Measurements from ENCODE around the gene TEFM.
"Not testable (repeated sequence)": the region's sequence is repeated elsewhere in the genome, so short reads cannot be mapped to it uniquely, and the experiment has no call there.

TEFM gene

DNA sequence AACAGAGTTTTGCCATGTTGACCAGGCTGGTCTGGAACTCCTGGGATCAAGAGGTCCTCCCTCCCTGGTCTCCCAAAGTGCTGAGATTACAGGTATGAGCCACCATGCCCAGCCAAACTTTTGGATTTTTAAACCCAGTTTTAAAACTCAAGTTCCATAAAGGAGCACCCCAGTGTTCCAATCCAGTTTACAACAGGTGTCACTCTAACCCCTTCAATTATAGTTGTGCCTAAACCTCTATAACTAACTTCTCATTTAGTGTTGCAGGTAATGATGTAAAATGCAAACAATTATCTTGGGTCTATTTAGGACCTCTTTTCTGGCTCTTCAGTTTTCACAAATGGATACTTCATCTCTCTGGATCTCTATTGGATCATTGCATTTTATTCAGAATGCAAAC, 7.9 kb upstream of the TEFM start:
- Histone ChIP-seq H3K79me2 (ENCODE audit: control insufficient read depth, insufficient read depth, low read length, poor library complexity) (no peaks in the 10 kb centered on the region), H3K9ac (ENCODE audit: low read length) (no peak overlapping the region), H3K4ac (ENCODE audit: low read depth, low read length) (no peak overlapping the region), H4K8ac (ENCODE audit: low read depth, low read length) (no peak overlapping the region), H3K4me3 (ENCODE audit: low read depth, low read length) (no peak overlapping the region), H3K36me3 (ENCODE audit: control insufficient read depth in 1 of 2, insufficient read depth in 2 of 2, low read length in 2 of 2) (no peaks in the 10 kb centered on the region), H2BK5ac (ENCODE audit: low read depth, low read length, poor library complexity) (no peak overlapping the region), H3K9me3 (ENCODE audit: insufficient read depth, low read depth, low read length) (no peaks in the 10 kb centered on the region), H4K91ac (ENCODE audit: low read depth, low read length) (no peak overlapping the region), H2AFZ (ENCODE audit: insufficient read depth, low read length, poor library complexity) (no peak overlapping the region), H3K4me2 (ENCODE audit: low read length) (no peak overlapping the region), H3K79me1 (ENCODE audit: low read length) (no peaks in the 10 kb centered on the region), H3K14ac (ENCODE audit: low read length) (no peak overlapping the region), H3K4me1 (ENCODE audit: control insufficient read depth in 1 of 2, insufficient read depth in 2 of 2, low read length in 2 of 2) (no peaks in the 10 kb centered on the region), H3K27ac (ENCODE audit: low read depth, low read length) (no peak overlapping the region), H3K18ac (ENCODE audit: low read length) (no peak overlapping the region), H2BK12ac (ENCODE audit: low read length) (no peak overlapping the region), H2AK5ac (ENCODE audit: low read length) (no peak overlapping the region), H4K12ac (ENCODE audit: low read depth, low read length) (no peak overlapping the region), H2BK120ac (ENCODE audit: insufficient read depth, low read length, poor library complexity) (no peak overlapping the region), H3K23ac (ENCODE audit: low read length) (no peak overlapping the region), H3K27me3 (ENCODE audit: insufficient read depth, low read length) (no peaks in the 10 kb centered on the region)
- no peak for DNase-seq

DNA sequence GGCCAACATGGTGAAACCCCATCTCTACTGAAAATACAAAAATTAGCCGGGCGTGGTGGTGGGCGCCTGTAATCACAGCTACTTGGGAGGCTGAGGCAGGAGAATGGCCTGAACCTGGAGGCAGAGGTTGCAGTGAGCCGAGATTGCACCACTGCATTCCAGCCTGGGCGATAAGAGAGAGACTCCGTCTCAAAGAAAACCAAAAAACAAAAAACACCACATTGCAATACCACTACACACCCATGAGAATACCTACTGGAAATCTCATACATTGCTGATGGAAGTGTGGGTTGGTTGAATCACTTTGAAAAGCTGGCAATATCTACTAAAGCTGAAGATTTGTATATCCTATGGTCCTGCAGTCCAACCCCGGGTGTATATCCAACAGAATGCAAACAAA, 4.1 kb upstream of the TEFM start:
- not testable (repeated sequence) for H3K79me1 ChIP-seq (ENCODE audit: low read length); H2BK5ac ChIP-seq (ENCODE audit: low read depth, low read length, poor library complexity); H3K27me3 ChIP-seq (ENCODE audit: insufficient read depth, low read length); H2BK12ac ChIP-seq (ENCODE audit: low read length); H4K8ac ChIP-seq (ENCODE audit: low read depth, low read length); H3K9ac ChIP-seq (ENCODE audit: low read length); H3K18ac ChIP-seq (ENCODE audit: low read length); H2AFZ ChIP-seq (ENCODE audit: insufficient read depth, low read length, poor library complexity); H3K9me3 ChIP-seq (ENCODE audit: insufficient read depth, low read depth, low read length); H3K79me2 ChIP-seq (ENCODE audit: control insufficient read depth, insufficient read depth, low read length, poor library complexity); H3K27ac ChIP-seq (ENCODE audit: low read depth, low read length); H4K12ac ChIP-seq (ENCODE audit: low read depth, low read length); H3K4me1 ChIP-seq (ENCODE audit: control insufficient read depth in 1 of 2, insufficient read depth in 2 of 2, low read length in 2 of 2); H3K4ac ChIP-seq (ENCODE audit: low read depth, low read length); H3K4me2 ChIP-seq (ENCODE audit: low read length); H2AK5ac ChIP-seq (ENCODE audit: low read length); H3K4me3 ChIP-seq (ENCODE audit: low read depth, low read length); H4K91ac ChIP-seq (ENCODE audit: low read depth, low read length); H2BK120ac ChIP-seq (ENCODE audit: insufficient read depth, low read length, poor library complexity); H3K23ac ChIP-seq (ENCODE audit: low read length); H3K36me3 ChIP-seq (ENCODE audit: control insufficient read depth in 1 of 2, insufficient read depth in 2 of 2, low read length in 2 of 2); H3K14ac ChIP-seq (ENCODE audit: low read length)
- DNase-seq: peak; percentile 74 to 87
- WGBS (ENCODE audit: extremely low coverage, insufficient coverage, insufficient read length): no CpG with 5 or more reads among the region's 7 CpGs

DNA sequence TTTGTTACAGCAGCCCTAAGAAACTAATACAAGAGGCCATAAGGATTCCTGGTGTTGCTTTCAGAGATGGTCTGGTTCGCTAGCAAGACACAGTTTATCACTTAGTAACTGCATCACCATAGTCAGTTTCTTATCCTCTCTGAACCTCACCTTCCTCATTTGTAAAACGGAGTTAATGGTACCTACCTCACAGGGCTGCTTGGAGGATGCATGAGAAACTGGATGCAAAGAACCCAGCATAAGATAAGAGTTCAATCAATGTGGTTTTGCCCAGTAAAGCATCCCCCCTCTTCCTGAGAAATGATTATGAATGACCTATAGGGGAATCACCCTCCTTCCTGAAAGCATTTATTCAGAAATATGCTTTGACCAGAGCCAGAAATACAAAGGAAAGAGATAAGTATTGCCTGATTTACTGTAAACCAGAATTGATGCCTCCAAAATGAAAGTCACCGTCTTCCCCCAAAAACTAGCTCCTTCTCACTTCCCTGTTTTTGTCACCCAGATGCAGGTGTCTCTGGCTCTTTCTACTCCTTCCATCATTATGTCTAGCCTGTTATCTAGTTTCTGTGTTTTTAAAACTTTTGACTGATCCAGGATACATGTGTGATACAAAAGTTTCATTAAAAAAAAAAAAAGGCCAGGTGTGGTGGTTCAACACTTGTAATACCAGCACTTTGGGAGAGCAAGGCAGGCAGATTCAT, 2.8 kb upstream of the TEFM start:
- Histone ChIP-seq H2BK5ac (ENCODE audit: low read depth, low read length, poor library complexity) (no peak overlapping the region), H4K91ac (ENCODE audit: low read depth, low read length) (no peak overlapping the region), H3K9ac (ENCODE audit: low read length) (no peak overlapping the region), H2BK12ac (ENCODE audit: low read length) (no peak overlapping the region), H3K4ac (ENCODE audit: low read depth, low read length) (no peak overlapping the region), H3K27me3 (ENCODE audit: insufficient read depth, low read length) (no peaks in the 10 kb centered on the region), H3K36me3 (ENCODE audit: control insufficient read depth in 1 of 2, insufficient read depth in 2 of 2, low read length in 2 of 2) (no peaks in the 10 kb centered on the region), H2BK120ac (ENCODE audit: insufficient read depth, low read length, poor library complexity) (no peak overlapping the region), H3K4me1 (ENCODE audit: control insufficient read depth in 1 of 2, insufficient read depth in 2 of 2, low read length in 2 of 2) (peaks cover 3 to 4% of the 10 kb centered on the region in 2 experiments), H3K27ac (ENCODE audit: low read depth, low read length) (no peak overlapping the region), H3K4me2 (ENCODE audit: low read length) (no peak overlapping the region), H4K12ac (ENCODE audit: low read depth, low read length) (no peak overlapping the region), H4K8ac (ENCODE audit: low read depth, low read length) (no peak overlapping the region), H3K14ac (ENCODE audit: low read length) (no peak overlapping the region), H3K23ac (ENCODE audit: low read length) (no peak overlapping the region), H3K4me3 (ENCODE audit: low read depth, low read length) (no peak overlapping the region), H2AK5ac (ENCODE audit: low read length) (no peak overlapping the region), H2AFZ (ENCODE audit: insufficient read depth, low read length, poor library complexity) (no peak overlapping the region), H3K79me2 (ENCODE audit: control insufficient read depth, insufficient read depth, low read length, poor library complexity) (peaks cover 3% of the 10 kb centered on the region), H3K79me1 (ENCODE audit: low read length) (peaks cover 4% of the 10 kb centered on the region), H3K9me3 (ENCODE audit: insufficient read depth, low read depth, low read length) (no peaks in the 10 kb centered on the region), H3K18ac (ENCODE audit: low read length) (no peak overlapping the region)
- no CpG with 5 or more reads among the region's 3 CpGs for WGBS (ENCODE audit: extremely low coverage, insufficient coverage, insufficient read length)
- DNase-seq: no peak

DNA sequence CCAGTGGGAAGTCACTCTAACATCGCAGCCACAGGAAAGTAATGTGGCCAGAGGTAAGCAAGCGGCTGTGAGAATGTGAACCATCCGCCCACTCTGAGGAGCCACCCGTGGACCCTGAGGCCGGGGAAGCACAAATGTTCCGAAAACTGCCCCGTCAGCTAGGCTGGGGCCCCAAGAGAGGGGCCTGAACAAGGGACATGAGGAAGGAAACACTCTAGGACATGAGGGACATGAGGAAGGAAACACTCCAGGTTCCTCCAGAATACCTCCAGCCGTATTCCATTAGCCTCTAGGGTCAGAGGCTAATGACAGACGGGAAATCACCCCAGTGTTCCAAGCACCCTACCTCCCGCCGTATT, 317 bp downstream of the TEFM start:
- DNase-seq: peak; percentile 4 to 49
- peaks cover 4% of the 10 kb centered on the region for H3K79me1 ChIP-seq (ENCODE audit: low read length)
- H3K4me1 ChIP-seq (ENCODE audit: control insufficient read depth in 1 of 2, insufficient read depth in 2 of 2, low read length in 2 of 2): peaks cover 3 to 4% of the 10 kb centered on the region in 2 experiments
- no CpG with 5 or more reads among the region's 11 CpGs for WGBS (ENCODE audit: extremely low coverage, insufficient coverage, insufficient read length)
- H3K9me3 ChIP-seq (ENCODE audit: insufficient read depth, low read depth, low read length): no peaks in the 10 kb centered on the region
- no peaks in the 10 kb centered on the region for H3K27me3 ChIP-seq (ENCODE audit: insufficient read depth, low read length)
- peak overlapping the region; percentile 22 for H3K27ac ChIP-seq (ENCODE audit: low read depth, low read length)
- H3K4ac ChIP-seq (ENCODE audit: low read depth, low read length): peak overlapping the region; percentile 42
- peak overlapping the region; percentile 96 for H3K9ac ChIP-seq (ENCODE audit: low read length)
- peak overlapping the region; percentile 95 for H4K12ac ChIP-seq (ENCODE audit: low read depth, low read length)
- no peak overlapping the region for H2AK5ac ChIP-seq (ENCODE audit: low read length)
- H3K18ac ChIP-seq (ENCODE audit: low read length): peak overlapping the region; percentile 82
- H3K79me2 ChIP-seq (ENCODE audit: control insufficient read depth, insufficient read depth, low read length, poor library complexity): peaks cover 3% of the 10 kb centered on the region
- peak overlapping the region; percentile 97 for H2AFZ ChIP-seq (ENCODE audit: insufficient read depth, low read length, poor library complexity)
- no peak overlapping the region for H2BK12ac ChIP-seq (ENCODE audit: low read length)
- peak overlapping the region; percentile 60 for H2BK5ac ChIP-seq (ENCODE audit: low read depth, low read length, poor library complexity)
- peak overlapping the region; percentile 52 for H4K91ac ChIP-seq (ENCODE audit: low read depth, low read length)
- peak overlapping the region; percentile 87 for H3K4me3 ChIP-seq (ENCODE audit: low read depth, low read length)
- H3K36me3 ChIP-seq (ENCODE audit: control insufficient read depth in 1 of 2, insufficient read depth in 2 of 2, low read length in 2 of 2): peaks cover 0 to 4% of the 10 kb centered on the region in 2 experiments
- H3K4me2 ChIP-seq (ENCODE audit: low read length): peak overlapping the region; percentile 95
- peak overlapping the region; percentile 86 for H3K14ac ChIP-seq (ENCODE audit: low read length)
- peak overlapping the region; percentile 59 for H2BK120ac ChIP-seq (ENCODE audit: insufficient read depth, low read length, poor library complexity)
- H3K23ac ChIP-seq (ENCODE audit: low read length): no peak overlapping the region
- peak overlapping the region; percentile 97 for H4K8ac ChIP-seq (ENCODE audit: low read depth, low read length)

Data from trophoblast cell (in vitro differentiated cells and primary cell).